HepG2 (cell line): ENCODE measurements around the gene ATP6V0E2. TPM values are rescaled to one million over a fixed set of nuclear protein-coding genes. Genes with fewer than 3 reads are reported as not detected.

Source experiments
- ATAC-seq: fragments of 200-7000 bp; cut with Tn5 transposase; 3 replicates; pipeline ENCODE4 v1.9.1; 2020; ENCODE audit warnings: mild to moderate bottlenecking, moderate library complexity
- BruUV-seq: library from RNA; stranded (reverse); fragments of 400-500 nt; replicated peaks from 2 replicates; lab custom pipeline; 2021; lab: Mats Ljungman, UMichigan
- CTCF ChIA-PET: fragments of 300-600 bp; formaldehyde crosslinking; extraction: SDS; loops from one replicate; lab custom pipeline; 2021; ENCODE audit warnings: low total read pairs, inconsistent platforms, low intra/inter-chr PET ratio; lab: Yijun Ruan, JAX
- POLR2A ChIA-PET: fragments of 350-600 bp; sonication (Branson Sonifier 250); formaldehyde crosslinking; loops from one replicate; lab custom pipeline; 2020; ENCODE audit warnings: antibody characterized with exemption, inconsistent platforms; lab: Yijun Ruan, JAX
- DNase-seq: peaks from one replicate; pipeline ENCODE4 v3.0.0-alpha.2; 2015; ENCODE audit warnings: low spot score
- FAIRE-seq: peaks from 3 replicates; lab custom pipeline; 2011; peaks lifted over from hg19 to GRCh38; lab: Jason Lieb, UNC
- H2AFZ ChIP-seq: one replicate; pipeline ENCODE4 v1.6.1; 2011; ENCODE audit warnings: low read length, inconsistent platforms
- H3K27ac ChIP-seq: fragments of 300-600 bp; 3 replicates; pipeline ENCODE4 v1.8.0; 2011; ENCODE audit warnings: mixed run types, mild to moderate bottlenecking, mixed read lengths, low read length, inconsistent platforms; ENCODE audit not compliant: insufficient read depth; ENCODE audit errors: extremely low read length
- H3K27me3 ChIP-seq, 2 experiments: fragments of 200-600 bp in 1 of 2; 2 replicates in 1 of 2; 3 replicates in 1 of 2; pipeline versions ENCODE4 v1.6.0 to v1.8.0; 2011; ENCODE audit warnings: low read length in 2 of 2, mild to moderate bottlenecking in 2 of 2, moderate library complexity in 2 of 2, inconsistent platforms in 1 of 2; ENCODE audit not compliant: insufficient read depth in 2 of 2, control insufficient read depth in 1 of 2
- H3K36me3 ChIP-seq, 2 experiments: fragments of 200-600 bp in 1 of 2; replicated peaks in 1 of 2; 2 replicates in 1 of 2; 3 replicates in 1 of 2; pipeline versions ENCODE4 v1.5.1 to v1.8.0; 2011; ENCODE audit warnings: low read length in 2 of 2, inconsistent platforms in 1 of 2; ENCODE audit not compliant: insufficient read depth in 2 of 2, control insufficient read depth in 1 of 2
- H3K4me1 ChIP-seq: 2 replicates; pipeline ENCODE4 v1.5.1; 2012; ENCODE audit warnings: low read length, inconsistent platforms; ENCODE audit not compliant: insufficient read depth
- H3K4me2 ChIP-seq: 2 replicates; pipeline ENCODE4 v1.6.0; 2011; ENCODE audit warnings: low read depth, low read length, inconsistent platforms
- H3K4me3 ChIP-seq, 3 experiments: fragments of 200-600 bp in 1 of 3; sonication (generic), shearing (Covaris generic) in 1 of 3; replicated peaks in 1 of 3; 2 replicates each; pipeline ENCODE4 v1.5.1; 2011 to 2016; ENCODE audit warnings: low read length in 3 of 3, inconsistent platforms in 2 of 3, low read depth in 2 of 3, mild to moderate bottlenecking in 2 of 3, control low read depth in 1 of 3, mixed read lengths in 1 of 3; ENCODE audit not compliant: insufficient read depth in 1 of 3
- H3K79me2 ChIP-seq: one replicate; pipeline ENCODE4 v1.6.1; 2011; ENCODE audit warnings: low read length, inconsistent platforms; ENCODE audit not compliant: insufficient read depth
- H3K9ac ChIP-seq: 2 replicates; pipeline ENCODE4 v1.6.0; 2011; ENCODE audit warnings: mild to moderate bottlenecking, low read depth, low read length, inconsistent platforms; ENCODE audit not compliant: insufficient read depth
- H3K9me3 ChIP-seq: 2 replicates; pipeline ENCODE4 v1.5.1; 2012; ENCODE audit warnings: mild to moderate bottlenecking, low read length
- H4K20me1 ChIP-seq: 2 replicates; pipeline ENCODE4 v1.6.0; 2011; ENCODE audit warnings: inconsistent platforms, mild to moderate bottlenecking, low read length, moderate library complexity; ENCODE audit not compliant: insufficient read depth
- NRL ChIP-seq: sonication (generic); formaldehyde crosslinking; IDR thresholded peaks from 2 replicates; pipeline ENCODE4 v1.5.0; 2020; ENCODE audit warnings: missing genetic modification reagents, mild to moderate bottlenecking, moderate library complexity, borderline replicate concordance
- SIX1 ChIP-seq: sonication (generic); formaldehyde crosslinking; IDR thresholded peaks from 2 replicates; pipeline ENCODE4 v1.4.0; 2020; ENCODE audit warnings: missing genetic modification reagents, borderline replicate concordance
- ZIK1 ChIP-seq: sonication (generic); formaldehyde crosslinking; IDR thresholded peaks from 2 replicates; pipeline ENCODE4 v1.5.0; 2020; ENCODE audit warnings: mild to moderate bottlenecking, low read depth, missing genetic modification reagents, borderline replicate concordance
- ZNF274 ChIP-seq: sonication (generic); formaldehyde crosslinking; IDR thresholded peaks from 2 replicates; pipeline ENCODE4 v1.5.1; 2020; ENCODE audit warnings: mild to moderate bottlenecking, missing genetic modification reagents
- WGBS: methylation state at CpG from one replicate; pipeline ENCODE4 v1.1.6; 2017; ENCODE audit warnings: low lambda C conversion rate; 5-methylcytosine and 5-hydroxymethylcytosine counted together
- in situ Hi-C: cut with HindIII; loops from 2 replicates; pipeline ENCODE4 v1.10.0; 2017; ENCODE audit warnings: low pct_unique_long_range_greater_than_20kb; ENCODE audit not compliant: extremely low pct_ligation_motif_present
- intact Hi-C: fragments of 100-400 bp; cut with micrococcal nuclease; formaldehyde crosslinking; loops from one replicate; pipeline ENCODE4 v1.10.0; 2022; ENCODE audit not compliant: unreplicated experiment
- polyA plus RNA-seq, 8 experiments: library from polyadenylated mRNA; depleted of rRNA in 3 of 8; stranded (reverse) in 7 of 8; unstranded in 1 of 8; fragments of >200 nt; fragmentation: Illumina TruSeq in 4 of 8; extraction: Trizol in 4 of 8; gene quantifications; 2 replicates each; pipeline versions ENCODE4 v1.2.1 to v1.2.3, GENCODE V29; 2011 to 2016; ENCODE audit warnings: low read depth in 4 of 8, missing spikeins in 1 of 8, mixed read lengths in 1 of 8; ENCODE audit not compliant: insufficient read depth in 1 of 8
- total RNA-seq, 5 experiments: library from RNA; depleted of rRNA; stranded (reverse); fragments of >200 nt; fragmentation: Illumina TruSeq; extraction: Trizol; gene quantifications; 2 replicates each; pipeline ENCODE4 v1.2.3, GENCODE V29; 2016; ENCODE audit warnings: low read depth in 1 of 5
- TF ChIP-seq, protein P1 (sequence below): conservative IDR thresholded peaks from 2 replicates; pipeline ENCODE4 v1.6.1; 2018; ENCODE audit warnings: missing genetic modification reagents
- TF ChIP-seq, protein P2 (sequence below): sonication (generic); formaldehyde crosslinking; IDR thresholded peaks from 2 replicates; pipeline ENCODE4 v1.4.0; 2020; ENCODE audit warnings: mild to moderate bottlenecking, missing genetic modification reagents
- TF ChIP-seq, protein P3 (sequence below): fragments of 450-650 bp; IDR thresholded peaks from 2 replicates; pipeline ENCODE4 v1.6.1; 2016

The ATP6V0E2 gene
- total and polyA plus RNA-seq, 2 of the 13 experiments (the other 11 are each of a cell fraction or from before 2014, with no cell fraction given): 36.8 to 203 TPM

DNA sequence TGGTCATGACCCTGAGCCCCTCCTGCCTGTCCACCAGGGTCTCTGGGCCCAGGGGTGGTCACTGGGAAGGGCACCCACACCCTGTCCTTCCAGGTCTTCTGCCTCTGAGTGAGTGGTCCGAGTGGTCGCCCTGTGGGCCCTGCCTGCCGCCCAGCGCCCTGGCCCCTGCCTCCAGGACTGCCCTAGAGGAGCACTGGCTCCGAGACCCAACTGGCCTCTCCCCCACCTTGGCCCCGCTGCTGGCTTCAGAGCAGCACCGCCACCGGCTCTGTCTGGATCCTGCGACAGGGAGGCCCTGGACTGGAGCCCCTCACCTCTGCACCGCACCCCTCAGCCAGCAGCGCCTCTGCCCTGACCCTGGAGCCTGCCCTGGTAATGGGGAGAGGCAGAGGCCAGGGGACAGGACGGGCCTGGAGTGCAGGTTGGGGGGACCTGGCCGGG, 49.4 kb upstream of the ATP6V0E2 start:
- ATAC-seq (no peak), DNase-seq (no peak), FAIRE-seq (no peak)
- Histone ChIP-seq H3K27me3 (peaks cover 3% of the 10 kb centered on the region in 2 experiments; a peak in 1 of 5 replicates), H3K4me1 (peaks cover 15% of the 10 kb centered on the region), H3K4me2 (no peak overlapping the region), H3K79me2 (no peaks in the 10 kb centered on the region), H3K4me3 (no peak overlapping the region), H4K20me1 (no peaks in the 10 kb centered on the region), H3K36me3 (no peaks in the 10 kb centered on the region), H3K9ac (no peak overlapping the region), H2AFZ (no peak overlapping the region), H3K9me3 (no peaks in the 10 kb centered on the region), H3K27ac (no peak overlapping the region)
- ChIA-PET POLR2A (no interaction called here), CTCF (no interaction called here)
- 84% methylated on average over 6 of the region's 13 CpGs for WGBS
- intact Hi-C loops: no loop called here
- in situ Hi-C loops: no loop called here
- TF ChIP-seq ZIK1 (CRISPR knock-in tag) (no peak), ZNF274 (CRISPR knock-in tag) (no peak), NRL (CRISPR knock-in tag) (no peak), SIX1 (no peak)
- TF ChIP-seq, protein P1, sequence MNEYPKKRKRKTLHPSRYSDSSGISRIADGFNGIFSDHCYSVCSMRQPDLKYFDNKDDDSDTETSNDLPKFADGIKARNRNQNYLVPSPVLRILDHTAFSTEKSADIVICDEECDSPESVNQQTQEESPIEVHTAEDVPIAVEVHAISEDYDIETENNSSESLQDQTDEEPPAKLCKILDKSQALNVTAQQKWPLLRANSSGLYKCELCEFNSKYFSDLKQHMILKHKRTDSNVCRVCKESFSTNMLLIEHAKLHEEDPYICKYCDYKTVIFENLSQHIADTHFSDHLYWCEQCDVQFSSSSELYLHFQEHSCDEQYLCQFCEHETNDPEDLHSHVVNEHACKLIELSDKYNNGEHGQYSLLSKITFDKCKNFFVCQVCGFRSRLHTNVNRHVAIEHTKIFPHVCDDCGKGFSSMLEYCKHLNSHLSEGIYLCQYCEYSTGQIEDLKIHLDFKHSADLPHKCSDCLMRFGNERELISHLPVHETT (CRISPR knock-in tag): no peak
- TF ChIP-seq, protein P2, sequence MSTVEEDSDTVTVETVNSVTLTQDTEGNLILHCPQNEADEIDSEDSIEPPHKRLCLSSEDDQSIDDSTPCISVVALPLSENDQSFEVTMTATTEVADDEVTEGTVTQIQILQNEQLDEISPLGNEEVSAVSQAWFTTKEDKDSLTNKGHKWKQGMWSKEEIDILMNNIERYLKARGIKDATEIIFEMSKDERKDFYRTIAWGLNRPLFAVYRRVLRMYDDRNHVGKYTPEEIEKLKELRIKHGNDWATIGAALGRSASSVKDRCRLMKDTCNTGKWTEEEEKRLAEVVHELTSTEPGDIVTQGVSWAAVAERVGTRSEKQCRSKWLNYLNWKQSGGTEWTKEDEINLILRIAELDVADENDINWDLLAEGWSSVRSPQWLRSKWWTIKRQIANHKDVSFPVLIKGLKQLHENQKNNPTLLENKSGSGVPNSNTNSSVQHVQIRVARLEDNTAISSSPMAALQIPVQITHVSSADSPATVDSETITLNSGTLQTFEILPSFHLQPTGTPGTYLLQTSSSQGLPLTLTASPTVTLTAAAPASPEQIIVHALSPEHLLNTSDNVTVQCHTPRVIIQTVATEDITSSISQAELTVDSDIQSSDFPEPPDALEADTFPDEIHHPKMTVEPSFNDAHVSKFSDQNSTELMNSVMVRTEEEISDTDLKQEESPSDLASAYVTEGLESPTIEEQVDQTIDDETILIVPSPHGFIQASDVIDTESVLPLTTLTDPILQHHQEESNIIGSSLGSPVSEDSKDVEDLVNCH (CRISPR knock-in tag): no peak
- TF ChIP-seq, protein P3, sequence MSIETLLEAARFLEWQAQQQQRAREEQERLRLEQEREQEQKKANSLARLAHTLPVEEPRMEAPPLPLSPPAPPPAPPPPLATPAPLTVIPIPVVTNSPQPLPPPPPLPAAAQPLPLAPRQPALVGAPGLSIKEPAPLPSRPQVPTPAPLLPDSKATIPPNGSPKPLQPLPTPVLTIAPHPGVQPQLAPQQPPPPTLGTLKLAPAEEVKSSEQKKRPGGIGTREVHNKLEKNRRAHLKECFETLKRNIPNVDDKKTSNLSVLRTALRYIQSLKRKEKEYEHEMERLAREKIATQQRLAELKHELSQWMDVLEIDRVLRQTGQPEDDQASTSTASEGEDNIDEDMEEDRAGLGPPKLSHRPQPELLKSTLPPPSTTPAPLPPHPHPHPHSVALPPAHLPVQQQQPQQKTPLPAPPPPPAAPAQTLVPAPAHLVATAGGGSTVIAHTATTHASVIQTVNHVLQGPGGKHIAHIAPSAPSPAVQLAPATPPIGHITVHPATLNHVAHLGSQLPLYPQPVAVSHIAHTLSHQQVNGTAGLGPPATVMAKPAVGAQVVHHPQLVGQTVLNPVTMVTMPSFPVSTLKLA: no peak
- no TSS peak for BruUV-seq
